ENCODE data around the gene POU4F1.
A peak's percentile ranks its signal among the peaks of the same experiment; 100 is the strongest.

Gene POU4F1

DNA sequence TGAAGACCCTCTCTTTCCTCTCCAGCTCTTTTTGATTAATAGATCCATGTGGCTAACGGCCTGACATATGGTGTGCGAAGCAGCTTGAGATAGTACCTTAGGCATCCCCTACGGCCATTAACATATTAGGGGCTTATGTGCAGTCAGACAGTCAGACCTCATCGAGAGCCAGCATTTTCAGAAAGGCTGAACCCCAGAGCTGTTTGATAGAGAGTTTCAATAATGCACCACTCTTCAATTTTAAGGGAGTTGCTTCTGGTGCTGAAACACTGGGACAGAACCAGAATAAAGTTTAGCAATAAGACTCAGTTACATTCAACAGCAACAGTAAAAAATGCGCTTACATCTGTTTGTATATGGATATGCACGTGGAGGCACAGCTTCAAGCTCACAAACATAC, 10.8 kb downstream of the POU4F1 start:
- no peak for DNase-seq (ENCODE audit: low spot score)

DNA sequence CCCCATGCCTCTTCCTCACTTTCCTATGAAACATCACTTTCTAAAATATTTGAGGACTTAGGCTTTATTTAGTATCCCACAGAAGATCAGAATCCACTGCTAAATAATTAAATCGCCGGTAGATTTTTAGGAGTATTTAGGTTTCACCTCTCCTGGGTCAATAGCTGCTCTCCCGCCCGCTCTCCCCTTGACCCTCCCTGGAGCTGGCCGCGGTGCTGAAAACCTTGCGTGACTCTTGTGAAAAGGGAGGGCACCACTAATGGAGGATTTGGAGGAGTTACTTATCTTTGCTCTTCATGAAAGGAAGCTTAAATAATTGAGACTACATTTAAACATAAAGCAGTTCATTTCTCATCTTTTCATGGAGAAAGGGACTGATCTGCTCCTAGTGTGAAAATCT, 14.1 kb downstream of the POU4F1 start:
- DNase-seq (ENCODE audit: low spot score), result peak; percentile 81

DNA sequence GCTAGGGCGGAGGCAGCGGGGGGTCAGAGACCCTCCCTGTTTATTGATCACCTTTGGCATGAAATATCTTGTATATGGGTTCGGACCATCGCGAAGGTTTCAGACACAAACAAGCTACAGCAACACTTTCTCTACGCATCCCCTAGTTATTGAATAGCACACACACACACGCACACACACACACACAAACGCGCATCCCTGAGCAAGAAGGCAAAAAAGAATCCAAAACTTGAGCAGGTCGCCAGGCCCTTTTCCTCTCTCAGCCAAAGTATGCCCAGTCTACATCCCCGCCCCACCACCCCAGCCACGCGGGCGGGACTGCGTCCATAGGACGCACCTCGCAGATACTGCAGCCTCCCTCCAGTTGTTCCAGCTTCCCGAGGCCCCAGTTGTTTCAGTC, 16.0 kb downstream of the POU4F1 start:
- no peak for DNase-seq (ENCODE audit: low spot score)

DNA sequence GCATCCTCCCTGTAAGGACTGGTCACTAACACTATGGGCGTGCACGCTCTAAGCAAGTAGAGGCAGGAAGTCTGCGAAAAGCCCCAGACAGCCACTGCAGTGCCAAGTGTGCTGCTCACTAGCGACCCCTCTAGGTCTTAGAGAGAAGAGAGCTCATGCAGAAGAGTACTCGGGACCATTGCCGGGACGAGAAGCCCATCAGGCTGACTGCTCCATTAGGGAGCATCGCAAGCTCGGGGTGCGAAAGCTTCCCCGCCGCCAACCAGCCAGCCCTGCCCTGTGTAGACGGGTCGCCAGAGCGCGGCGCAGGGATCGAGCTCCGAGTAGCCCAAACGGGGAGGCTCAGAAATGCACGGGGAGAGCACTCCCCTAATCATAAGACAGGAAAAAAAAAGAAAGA, 16.6 kb downstream of the POU4F1 start:
- DNase-seq (ENCODE audit: low spot score), result peak; percentile 73

DNA sequence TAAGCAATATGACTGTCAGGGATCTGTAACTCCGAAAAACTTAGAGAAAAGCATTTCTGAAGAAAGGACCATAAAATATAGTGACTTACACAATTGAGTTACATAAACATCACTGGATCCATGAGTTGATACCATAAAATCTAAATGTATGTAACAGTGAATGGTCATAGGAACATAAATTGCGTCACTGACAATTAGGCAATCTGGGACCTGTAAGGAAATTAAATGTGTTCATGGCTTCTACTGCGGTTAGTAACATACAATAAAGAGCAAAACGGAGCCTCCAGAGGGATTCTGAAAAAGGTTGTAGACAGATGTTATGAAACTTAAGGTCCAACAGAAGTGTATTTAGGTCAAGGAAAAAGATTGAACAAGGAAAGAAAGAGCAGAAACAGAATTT, 27.1 kb downstream of the POU4F1 start:
- DNase-seq (ENCODE audit: low spot score), result no peak

DNA sequence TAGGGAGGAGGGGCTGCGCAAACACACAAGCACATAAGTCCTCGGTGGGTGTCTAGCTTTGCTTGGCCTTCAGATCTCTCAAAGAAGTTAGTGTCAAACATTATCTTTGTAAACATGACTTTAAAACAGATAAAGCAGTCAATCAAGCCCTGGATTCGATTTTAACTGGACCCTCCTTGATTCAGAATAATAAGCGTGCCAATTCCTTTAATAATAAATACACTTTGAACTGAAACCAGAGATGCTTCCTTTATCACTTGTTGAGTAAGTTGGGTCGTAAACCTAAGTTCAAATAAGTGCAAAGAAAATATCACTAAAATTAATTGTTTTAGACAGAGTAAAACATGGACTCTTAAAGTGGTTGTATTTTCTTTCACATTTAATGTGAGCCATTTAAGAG, 30.9 kb downstream of the POU4F1 start:
- DNase-seq (ENCODE audit: low spot score), result no peak

DNA sequence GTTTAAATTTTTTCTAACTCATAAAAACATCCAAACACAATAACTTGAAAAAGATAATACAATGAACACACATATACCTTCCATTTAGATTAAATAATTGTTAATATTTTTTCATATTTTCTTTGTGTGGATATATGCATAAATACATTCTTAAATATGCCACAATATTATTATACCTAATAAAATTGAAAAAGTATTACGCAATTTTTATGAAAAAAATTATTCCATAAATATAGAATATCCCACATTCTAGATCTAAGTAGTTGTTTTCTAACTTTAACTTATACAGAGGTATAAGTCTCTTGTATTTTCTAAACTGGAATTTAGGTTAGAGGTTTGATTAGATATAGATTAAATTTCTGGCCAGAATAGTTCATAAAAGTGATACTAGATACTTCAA, 34.3 kb downstream of the POU4F1 start:
- no peak for DNase-seq (ENCODE audit: low spot score)

DNA sequence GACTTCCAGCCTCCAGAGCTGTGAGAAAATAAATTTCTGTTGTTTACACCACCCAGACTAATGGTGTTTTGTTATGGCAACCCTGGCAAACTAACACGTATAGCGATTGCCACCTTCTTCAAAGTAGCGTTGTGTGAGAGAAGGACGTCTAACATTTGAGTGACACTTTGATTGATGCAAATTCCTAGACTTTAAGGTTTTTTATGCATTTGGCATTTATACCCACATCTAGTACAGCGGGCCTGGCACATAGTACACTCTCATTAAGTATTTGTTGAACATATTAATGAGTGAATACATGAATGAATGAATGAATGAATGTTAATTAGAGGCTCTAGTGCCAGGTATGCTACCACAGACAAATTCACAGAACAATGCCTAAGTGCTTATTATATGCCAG, 36.7 kb downstream of the POU4F1 start:
- DNase-seq (ENCODE audit: low spot score), result no peak

DNA sequence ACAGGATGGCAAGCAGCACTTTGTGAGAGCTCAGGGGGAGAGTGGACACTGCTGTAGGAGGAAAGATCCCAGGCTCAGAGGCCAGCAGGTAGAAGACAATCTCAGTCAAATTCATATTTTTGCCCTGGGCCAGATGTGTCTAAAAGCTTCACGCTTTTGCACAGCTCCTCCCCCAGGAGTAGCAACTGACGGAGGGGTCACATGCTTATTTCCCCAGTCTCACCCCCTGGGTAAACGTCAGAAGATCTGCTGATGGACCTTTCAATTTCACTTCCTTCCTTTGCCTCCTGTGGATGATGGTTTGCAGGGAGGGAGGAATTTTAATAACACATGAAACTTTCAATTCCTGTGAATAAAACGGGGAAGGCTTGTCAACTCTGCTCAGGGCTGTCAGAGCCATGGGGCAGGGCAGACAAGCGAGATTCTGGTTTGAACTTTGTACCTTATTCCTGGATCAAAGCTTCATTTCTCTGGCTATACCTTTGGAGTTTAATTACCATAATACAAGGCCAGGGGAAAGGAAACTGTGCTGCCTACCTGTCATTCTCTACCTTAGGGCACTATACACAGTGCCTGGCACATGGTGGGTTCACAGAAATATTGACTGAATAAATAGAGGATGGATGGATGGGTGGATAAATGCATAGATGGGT, 41.0 kb downstream of the POU4F1 start:
- no peak for DNase-seq (ENCODE audit: low spot score)

Data from ecto neural progenitor cell (in vitro differentiated cells).